Measurements from ENCODE around the gene LAMC1. TPM values are rescaled to one million over a fixed set of nuclear protein-coding genes. Genes with fewer than 3 reads are reported as not detected.

Gene LAMC1
- total and polyA plus RNA-seq, 10 of the 15 experiments (the other 5 are each of a cell fraction or from before 2014, with no cell fraction given): 4.6 to 51.4 (median 25.6) TPM

DNA sequence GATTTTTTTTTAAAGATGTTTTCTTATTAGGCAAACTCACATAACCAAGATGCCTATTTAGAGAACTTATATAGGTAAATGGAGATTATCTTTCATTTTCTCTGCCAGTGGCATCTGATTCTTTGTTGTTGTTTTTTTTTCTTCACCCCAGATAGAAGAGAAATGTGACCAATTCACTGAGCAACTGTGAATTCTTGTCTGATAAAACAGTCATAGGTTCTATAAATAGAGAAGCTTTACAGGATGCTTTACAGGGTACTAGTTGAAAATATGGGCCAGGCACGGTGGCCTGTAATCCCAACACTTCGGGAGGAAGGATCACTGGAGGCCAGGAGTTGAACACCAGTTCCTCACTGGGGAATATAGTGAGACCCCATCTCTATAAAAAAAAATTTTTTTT lies 112.1 kb downstream of the LAMC1 start:
- Histone ChIP-seq H3K36me3 (ENCODE audit: control insufficient read depth in 2 of 2, insufficient read depth in 2 of 2, low read length in 1 of 2) (peaks cover 4 to 10% of the 10 kb centered on the region in 2 experiments; a peak in 3 of 4 replicates), H4K20me1 (ENCODE audit: control insufficient read depth, insufficient read depth) (no peaks in the 10 kb centered on the region), H3K27ac (ENCODE audit: control insufficient read depth, insufficient read depth) (no peak overlapping the region), H3K4me2 (ENCODE audit: control insufficient read depth, insufficient read depth) (no peak overlapping the region), H3K4me3 (no peak overlapping the region), H3K9ac (ENCODE audit: control insufficient read depth, insufficient read depth, low read length) (no peak overlapping the region), H3K9me3 (replicated peaks; ENCODE audit: control insufficient read depth, insufficient read depth, low read length) (no peaks in the 10 kb centered on the region), H3K79me2 (ENCODE audit: control insufficient read depth, insufficient read depth, low read length) (no peaks in the 10 kb centered on the region), H3K27me3 (replicated peaks in 1 of 2; ENCODE audit: control insufficient read depth in 2 of 2, insufficient read depth in 2 of 2, low read length in 1 of 2) (no peaks in the 10 kb centered on the region), H2AFZ (ENCODE audit: control insufficient read depth, low read depth, low read length) (no peak overlapping the region), H3K4me1 (ENCODE audit: control insufficient read depth, insufficient read depth, low read length) (no peaks in the 10 kb centered on the region; the same call in 1 of the 2 replicates)
- in situ Hi-C loops (cut with MboI): no loop called here
- ATAC-seq (no peak), DNase-seq (ENCODE audit: low read depth, low spot score) (no peak), FAIRE-seq (no peak)
- ChIA-PET POLR2A (no interaction called here), RAD21 (ENCODE audit: unreplicated experiment) (no interaction called here), SMC1A (ENCODE audit: uncharacterized antibody, unreplicated experiment) (no interaction called here), CTCF (interaction anchor here (0.9 to 1.0 kb wide), 3 partner anchors 143 to 174 kb away, joined by 3 read pairs; no protein-coding TSS in a partner anchor)
- intact Hi-C loops (cut with micrococcal nuclease; ENCODE audit: unreplicated experiment): no loop called here
- TF ChIP-seq NFYA (IDR thresholded peaks at IDR 0.05; ENCODE audit: borderline replicate concordance, low read depth, low read length) (no peak), TCF12 (IDR thresholded peaks at IDR 0.05; ENCODE audit: low read depth, low read length) (no peak)
- TF ChIP-seq, protein P1, sequence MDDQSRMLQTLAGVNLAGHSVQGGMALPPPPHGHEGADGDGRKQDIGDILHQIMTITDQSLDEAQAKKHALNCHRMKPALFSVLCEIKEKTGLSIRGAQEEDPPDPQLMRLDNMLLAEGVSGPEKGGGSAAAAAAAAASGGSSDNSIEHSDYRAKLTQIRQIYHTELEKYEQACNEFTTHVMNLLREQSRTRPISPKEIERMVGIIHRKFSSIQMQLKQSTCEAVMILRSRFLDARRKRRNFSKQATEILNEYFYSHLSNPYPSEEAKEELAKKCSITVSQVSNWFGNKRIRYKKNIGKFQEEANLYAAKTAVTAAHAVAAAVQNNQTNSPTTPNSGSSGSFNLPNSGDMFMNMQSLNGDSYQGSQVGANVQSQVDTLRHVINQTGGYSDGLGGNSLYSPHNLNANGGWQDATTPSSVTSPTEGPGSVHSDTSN (IDR thresholded peaks at IDR 0.05; ENCODE audit: insufficient replicate concordance, low read depth, low read length): no peak
- 92% methylated on average over 2 of the region's 2 CpGs for WGBS (ENCODE audit: insufficient coverage, insufficient replicate concordance, low lambda C conversion rate, missing lambda C conversion rate)
- BruUV-seq (replicated peaks): no TSS peak

DNA sequence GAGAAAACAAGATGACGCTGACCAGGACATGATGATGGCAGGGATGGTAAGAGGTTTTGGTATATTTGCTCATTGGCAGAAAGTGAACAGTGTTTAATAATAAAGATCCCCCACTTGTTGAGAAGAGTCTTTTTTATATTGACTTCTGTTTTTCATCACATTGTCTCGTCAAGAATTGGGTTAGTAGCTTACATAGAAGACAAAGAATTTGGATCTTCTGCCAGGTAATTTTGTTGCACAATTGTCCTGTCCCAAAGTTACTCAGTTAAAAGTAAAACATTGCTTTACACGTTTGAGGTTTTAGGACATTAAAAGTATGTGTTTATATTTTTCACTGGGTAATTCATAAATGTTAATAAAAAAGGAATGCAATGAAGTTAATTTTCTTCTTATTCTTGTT lies 114.6 kb downstream of the LAMC1 start:
- TF ChIP-seq YY1 (IDR thresholded peaks at IDR 0.05; ENCODE audit: low read depth, low read length): no peak
- TF ChIP-seq ZNF24 (IDR thresholded peaks at IDR 0.05): no peak
- no peak for TF ChIP-seq GABPA (IDR thresholded peaks at IDR 0.05; ENCODE audit: low read depth)
- TF ChIP-seq ZNF384 (IDR thresholded peaks at IDR 0.05; ENCODE audit: borderline replicate concordance, low read depth, low read length): no peak
- no peak for TF ChIP-seq BHLHE40 (IDR thresholded peaks at IDR 0.05; ENCODE audit: borderline replicate concordance in 1 of 2, low read depth in 2 of 2, low read length in 1 of 2)
- TF ChIP-seq, protein P2, sequence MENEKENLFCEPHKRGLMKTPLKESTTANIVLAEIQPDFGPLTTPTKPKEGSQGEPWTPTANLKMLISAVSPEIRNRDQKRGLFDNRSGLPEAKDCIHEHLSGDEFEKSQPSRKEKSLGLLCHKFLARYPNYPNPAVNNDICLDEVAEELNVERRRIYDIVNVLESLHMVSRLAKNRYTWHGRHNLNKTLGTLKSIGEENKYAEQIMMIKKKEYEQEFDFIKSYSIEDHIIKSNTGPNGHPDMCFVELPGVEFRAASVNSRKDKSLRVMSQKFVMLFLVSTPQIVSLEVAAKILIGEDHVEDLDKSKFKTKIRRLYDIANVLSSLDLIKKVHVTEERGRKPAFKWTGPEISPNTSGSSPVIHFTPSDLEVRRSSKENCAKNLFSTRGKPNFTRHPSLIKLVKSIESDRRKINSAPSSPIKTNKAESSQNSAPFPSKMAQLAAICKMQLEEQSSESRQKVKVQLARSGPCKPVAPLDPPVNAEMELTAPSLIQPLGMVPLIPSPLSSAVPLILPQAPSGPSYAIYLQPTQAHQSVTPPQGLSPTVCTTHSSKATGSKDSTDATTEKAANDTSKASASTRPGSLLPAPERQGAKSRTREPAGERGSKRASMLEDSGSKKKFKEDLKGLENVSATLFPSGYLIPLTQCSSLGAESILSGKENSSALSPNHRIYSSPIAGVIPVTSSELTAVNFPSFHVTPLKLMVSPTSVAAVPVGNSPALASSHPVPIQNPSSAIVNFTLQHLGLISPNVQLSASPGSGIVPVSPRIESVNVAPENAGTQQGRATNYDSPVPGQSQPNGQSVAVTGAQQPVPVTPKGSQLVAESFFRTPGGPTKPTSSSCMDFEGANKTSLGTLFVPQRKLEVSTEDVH (IDR thresholded peaks at IDR 0.05; ENCODE audit: low read depth, partially characterized antibody): no peak
- TF ChIP-seq, protein P3, sequence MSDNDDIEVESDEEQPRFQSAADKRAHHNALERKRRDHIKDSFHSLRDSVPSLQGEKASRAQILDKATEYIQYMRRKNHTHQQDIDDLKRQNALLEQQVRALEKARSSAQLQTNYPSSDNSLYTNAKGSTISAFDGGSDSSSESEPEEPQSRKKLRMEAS (IDR thresholded peaks at IDR 0.05; ENCODE audit: low read depth, low read length): no peak
- no peak for TF ChIP-seq MYC (IDR thresholded peaks at IDR 0.05; ENCODE audit: insufficient read depth, insufficient read length, insufficient replicate concordance, low read length, severe bottlenecking)
- TF ChIP-seq ESRRA (IDR thresholded peaks at IDR 0.05; ENCODE audit: low read length): no peak
- no TSS peak for BruUV-seq (replicated peaks)
- H3K27ac ChIP-seq (ENCODE audit: control insufficient read depth, insufficient read depth): no peak overlapping the region

More for the DNA sequence above, 114.6 kb downstream of the LAMC1 start:
- peaks cover 7 to 15% of the 10 kb centered on the region in 2 experiments; a peak in 3 of 4 replicates for H3K36me3 ChIP-seq (ENCODE audit: control insufficient read depth in 2 of 2, insufficient read depth in 2 of 2, low read length in 1 of 2)
- H3K27me3 ChIP-seq (replicated peaks in 1 of 2; ENCODE audit: control insufficient read depth in 2 of 2, insufficient read depth in 2 of 2, low read length in 1 of 2): no peaks in the 10 kb centered on the region
- DNase-seq (ENCODE audit: low read depth, low spot score): no peak
- H3K4me2 ChIP-seq (ENCODE audit: control insufficient read depth, insufficient read depth): no peak overlapping the region
- CTCF ChIA-PET: interaction anchor here (1.2 to 1.6 kb wide), 2 partner anchors 90 to 110 kb away, joined by 3 to 5 read pairs; no protein-coding TSS in a partner anchor
- H3K9ac ChIP-seq (ENCODE audit: control insufficient read depth, insufficient read depth, low read length): no peak overlapping the region
- WGBS (ENCODE audit: insufficient coverage, insufficient replicate concordance, low lambda C conversion rate, missing lambda C conversion rate): 52% methylated on average over 3 of the region's 3 CpGs
- no peaks in the 10 kb centered on the region for H4K20me1 ChIP-seq (ENCODE audit: control insufficient read depth, insufficient read depth)
- H3K9me3 ChIP-seq (replicated peaks; ENCODE audit: control insufficient read depth, insufficient read depth, low read length): no peaks in the 10 kb centered on the region
- H2AFZ ChIP-seq (ENCODE audit: control insufficient read depth, low read depth, low read length): no peak overlapping the region
- SMC1A ChIA-PET (ENCODE audit: uncharacterized antibody, unreplicated experiment): interaction anchor here (0.8 kb wide), 1 partner anchor 9 kb away, joined by 3 read pairs; no protein-coding TSS in a partner anchor
- FAIRE-seq: no peak
- POLR2A ChIA-PET: no interaction called here
- H3K4me3 ChIP-seq: no peak overlapping the region
- RAD21 ChIA-PET (ENCODE audit: unreplicated experiment): interaction anchor here (1.0 to 1.5 kb wide), 2 partner anchors 88 to 90 kb away, joined by 3 to 4 read pairs; no protein-coding TSS in a partner anchor
- intact Hi-C loops (cut with micrococcal nuclease; ENCODE audit: unreplicated experiment) (no loop called here), in situ Hi-C loops (cut with MboI) (no loop called here)
- H3K4me1 ChIP-seq (ENCODE audit: control insufficient read depth, insufficient read depth, low read length): no peaks in the 10 kb centered on the region; the same call in 1 of the 2 replicates
- ATAC-seq: no peak
- H3K79me2 ChIP-seq (ENCODE audit: control insufficient read depth, insufficient read depth, low read length): no peaks in the 10 kb centered on the region
